HG03575 (cell line): ENCODE measurements around the gene PHLDB3.
"Not testable (repeated sequence)": the region's sequence is repeated elsewhere in the genome, so short reads cannot be mapped to it uniquely, and the experiment has no call there.

Experiments
- ATAC-seq: cut with Tn5 transposase; IDR thresholded peaks from one replicate; pipeline ENCODE4 v1.9.1; 2021; ENCODE audit not compliant: unreplicated experiment, insufficient number of reproducible peaks, low FRiP score; ENCODE audit errors: extremely low read depth

PHLDB3 gene

DNA sequence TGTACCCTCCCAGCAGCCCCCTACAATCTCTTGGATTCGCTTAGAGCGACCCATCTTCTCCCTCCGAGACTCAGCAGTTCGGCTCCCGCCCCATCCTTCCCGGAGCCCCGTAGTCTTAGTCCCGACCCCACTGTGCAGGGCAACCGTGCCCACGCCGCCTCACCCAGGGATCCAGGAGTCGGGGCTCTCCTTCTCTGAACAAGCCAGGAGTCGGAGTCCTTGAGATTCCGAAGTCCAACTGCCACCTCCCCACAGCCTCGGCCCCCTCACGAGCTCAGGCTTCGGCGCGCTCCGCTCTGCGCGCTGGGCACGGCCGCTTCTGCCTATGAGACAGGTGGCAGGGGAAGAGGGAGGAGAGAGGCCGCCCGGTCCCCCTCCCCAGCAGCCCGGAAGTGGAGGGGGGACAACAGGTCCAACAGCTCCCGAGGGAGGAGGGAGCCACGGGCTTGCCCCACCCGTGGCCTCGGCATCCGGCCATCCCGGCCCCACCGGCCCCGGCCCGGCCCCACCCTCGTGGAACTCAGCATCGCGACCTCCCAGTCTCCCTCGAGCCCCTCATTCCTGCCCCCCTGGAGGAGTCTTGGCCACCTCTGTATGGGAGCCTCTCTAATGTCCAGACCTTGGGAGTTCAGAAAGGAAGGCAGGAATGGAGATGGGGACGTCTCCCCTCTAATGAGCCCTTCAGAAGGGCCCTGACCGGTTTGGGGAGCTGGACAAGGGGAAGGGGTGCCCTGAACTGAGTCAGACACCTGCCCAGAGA lies at the start of gene PHLDB3:
Gene PHLDB3 (minus strand): TSS at position 321 of the 760 bp plus-strand sequence. CDS start 628 bp downstream, outside the sequence.
- ATAC-seq: no peak

DNA sequence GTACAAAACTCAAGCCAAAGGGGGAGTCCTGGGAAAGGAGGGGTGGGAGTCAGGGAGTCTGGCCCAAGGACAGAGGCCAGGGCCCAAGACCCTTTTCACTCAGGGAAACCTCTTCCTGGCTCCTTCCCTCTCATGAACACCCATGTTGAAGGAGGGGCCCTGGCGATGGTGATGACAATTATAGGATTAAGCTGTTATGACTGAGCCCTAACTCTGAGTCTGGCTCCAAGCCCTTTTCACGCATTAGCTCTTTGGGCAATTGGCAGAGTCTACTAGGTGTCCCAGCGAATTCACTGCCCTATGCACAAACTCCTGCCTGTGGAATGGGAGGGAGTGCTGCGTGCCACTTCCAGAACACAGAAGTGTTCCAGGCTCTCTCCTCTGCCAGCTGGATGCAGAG lies 49.1 kb upstream of the PHLDB3 start:
- no peak for ATAC-seq

DNA sequence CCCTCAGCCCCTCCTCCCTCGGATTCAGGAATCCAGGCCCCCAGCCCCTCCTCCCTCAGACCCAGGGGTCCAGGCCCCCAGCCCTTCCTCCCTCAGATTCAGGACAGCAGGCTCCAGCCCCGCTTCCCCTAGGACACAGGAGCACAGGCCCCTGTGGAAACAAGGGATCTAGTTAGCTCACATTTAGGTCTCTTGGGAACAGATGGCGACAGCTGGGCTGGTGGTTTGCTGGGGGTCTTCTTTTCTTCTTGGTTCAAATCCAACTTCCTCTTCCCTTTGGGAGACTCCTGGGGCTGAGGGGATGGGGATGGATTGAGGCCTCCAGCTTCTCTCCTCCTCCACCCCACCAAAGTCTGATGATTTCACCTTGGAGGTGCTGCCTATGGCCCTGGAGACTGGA lies 48.1 kb upstream of the PHLDB3 start:
- no peak for ATAC-seq

GRCh38 chr19:43552198-43552450 lies 47.6 kb upstream of the PHLDB3 start:
- no peak for ATAC-seq

DNA sequence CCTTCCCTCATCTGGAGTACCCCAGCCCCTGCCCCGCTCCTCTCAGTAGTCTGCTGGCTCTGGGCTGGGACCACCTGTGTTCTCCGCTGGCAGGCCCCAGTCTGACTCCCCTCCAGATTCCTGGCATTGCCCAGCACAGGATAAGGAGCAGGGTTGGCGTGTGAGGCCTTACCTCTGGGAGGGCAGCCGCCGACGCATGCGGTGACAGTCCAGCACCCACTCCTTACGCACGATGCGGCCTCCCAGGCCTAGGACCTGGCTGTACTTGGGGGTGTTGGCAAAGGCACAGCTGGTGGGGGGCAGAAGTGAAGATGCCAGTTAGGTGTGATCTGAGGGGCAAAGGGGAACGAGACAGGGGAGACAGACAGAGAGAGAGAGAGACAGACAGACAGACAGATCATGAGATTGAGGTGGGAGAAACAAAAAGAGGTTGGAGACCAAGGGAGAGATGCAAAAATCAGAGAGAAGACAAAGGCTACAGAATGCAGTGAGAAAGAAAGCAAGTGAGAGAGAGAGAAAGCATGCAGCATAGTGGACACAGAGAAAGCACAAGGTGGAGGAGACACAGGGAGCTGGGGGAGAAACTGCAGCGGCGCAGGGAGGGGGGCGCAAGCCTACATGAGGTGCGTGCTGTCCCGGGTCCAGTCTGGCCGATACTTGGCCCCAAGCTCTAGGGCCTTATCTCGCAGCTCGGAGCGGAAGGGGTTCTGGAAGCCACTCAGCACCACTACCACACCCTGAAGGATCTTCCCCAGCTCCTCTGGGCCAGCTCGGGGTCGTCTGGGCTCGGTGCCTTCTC lies 47.1 kb upstream of the PHLDB3 start:
- no peak for ATAC-seq

- ATAC-seq: no peak
Observed at GRCh38 chr19:43548706-43549105, 44.2 kb upstream of the PHLDB3 start.

DNA sequence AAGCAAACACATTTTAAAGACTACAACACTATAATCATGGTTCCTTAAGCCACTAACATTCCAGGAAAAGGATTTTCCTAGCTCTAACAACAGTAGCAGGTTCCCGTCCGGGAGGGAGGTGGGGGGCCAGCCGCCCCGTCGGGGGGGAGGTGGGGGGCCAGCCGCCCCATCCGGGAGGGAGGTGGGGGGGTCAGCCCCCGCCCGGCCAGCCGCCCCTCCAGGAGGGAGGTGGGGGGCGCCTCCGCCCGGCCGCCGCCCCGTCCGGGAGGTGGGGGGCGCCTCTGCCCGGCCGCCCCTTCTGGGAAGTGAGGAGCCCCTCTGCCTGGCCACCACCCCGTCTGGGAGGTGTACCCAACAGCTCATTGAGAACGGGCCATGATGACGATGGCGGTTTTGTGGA lies 43.4 kb upstream of the PHLDB3 start:
- not testable (repeated sequence) for ATAC-seq

DNA sequence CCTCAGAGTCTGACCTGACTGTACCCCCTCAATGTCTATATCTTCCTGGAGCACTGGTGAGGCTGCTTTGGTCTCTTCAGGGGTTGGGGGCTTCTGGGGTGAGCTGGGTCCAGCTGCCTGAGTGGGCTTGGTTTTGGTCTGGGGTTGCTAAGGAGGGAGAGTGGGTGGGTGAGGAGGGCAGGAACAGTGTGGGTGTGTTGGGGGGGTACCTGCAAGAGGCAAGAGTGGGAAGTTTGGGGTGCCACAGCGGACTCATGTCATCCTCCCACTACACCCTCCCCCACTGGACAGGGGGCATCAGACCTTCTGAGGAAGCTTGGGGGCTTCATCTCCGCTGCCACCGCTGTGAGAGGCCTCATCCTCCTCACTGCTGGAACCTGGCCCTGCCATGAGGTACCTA lies 42.0 kb upstream of the PHLDB3 start:
- no peak for ATAC-seq

DNA sequence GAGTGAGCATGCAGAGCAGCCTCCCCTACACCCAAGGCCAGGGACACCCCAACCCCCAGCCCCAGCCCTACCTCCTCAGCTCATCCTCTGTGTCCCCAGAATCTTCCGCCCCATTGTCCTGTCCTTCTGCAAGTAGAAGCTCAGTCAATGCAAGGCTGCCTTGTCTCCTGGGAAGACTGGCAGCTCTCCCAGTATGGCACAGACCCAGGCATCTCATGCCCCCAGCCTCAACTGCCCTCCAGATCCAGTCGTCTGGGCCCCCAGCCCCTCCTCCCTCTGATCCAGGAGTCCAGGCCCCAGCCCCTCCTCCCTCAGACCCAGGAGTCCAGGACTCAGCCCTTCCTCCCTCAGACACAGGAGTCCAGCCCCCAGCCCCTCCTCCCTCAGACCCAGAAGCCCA lies 41.4 kb upstream of the PHLDB3 start:
- no peak for ATAC-seq

DNA sequence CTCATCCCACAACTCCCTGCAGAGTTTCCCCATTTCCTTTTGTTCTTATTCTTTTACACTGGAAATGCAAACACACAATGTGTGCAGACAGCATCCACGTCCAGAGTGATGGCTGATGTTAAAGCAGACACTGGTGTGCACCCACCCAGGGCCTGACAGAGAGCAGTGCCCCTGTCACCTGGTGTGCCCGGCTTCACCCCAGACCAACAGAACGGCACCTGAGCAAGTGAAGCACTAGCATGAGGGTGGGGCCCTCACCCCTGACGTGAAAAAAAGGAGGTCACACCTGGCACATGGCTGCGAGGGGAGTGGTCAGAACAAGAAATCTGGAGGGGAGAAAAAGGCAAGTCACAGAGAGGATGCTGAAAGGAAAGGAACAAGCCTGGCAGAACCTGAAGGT lies 40.7 kb upstream of the PHLDB3 start:
- ATAC-seq: no peak

GRCh38 chr19:43544077-43544476 lies 39.5 kb upstream of the PHLDB3 start:
- no peak for ATAC-seq

- ATAC-seq: no peak
Observed at GRCh38 chr19:43541920-43542650, 37.5 kb upstream of the PHLDB3 start.

DNA sequence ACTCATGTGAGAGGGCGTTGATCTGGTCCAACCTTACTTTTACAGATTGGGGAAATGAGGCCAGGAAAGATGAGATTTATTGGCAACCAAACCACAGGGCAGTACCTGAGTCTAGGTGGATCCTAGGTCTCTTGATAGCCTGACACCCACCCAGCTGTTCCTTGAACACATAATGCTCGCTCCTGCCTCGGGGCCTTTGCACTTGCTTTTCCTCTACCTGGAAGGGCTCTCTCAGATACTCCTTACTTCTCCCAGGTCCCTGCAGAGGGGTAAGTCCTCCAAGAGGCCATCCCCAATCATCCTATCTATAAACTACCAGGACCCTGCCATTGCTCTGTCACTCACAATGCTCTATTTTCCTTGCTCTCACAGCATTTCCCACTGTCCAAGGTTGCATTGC lies 35.8 kb upstream of the PHLDB3 start:
- ATAC-seq: no peak

DNA sequence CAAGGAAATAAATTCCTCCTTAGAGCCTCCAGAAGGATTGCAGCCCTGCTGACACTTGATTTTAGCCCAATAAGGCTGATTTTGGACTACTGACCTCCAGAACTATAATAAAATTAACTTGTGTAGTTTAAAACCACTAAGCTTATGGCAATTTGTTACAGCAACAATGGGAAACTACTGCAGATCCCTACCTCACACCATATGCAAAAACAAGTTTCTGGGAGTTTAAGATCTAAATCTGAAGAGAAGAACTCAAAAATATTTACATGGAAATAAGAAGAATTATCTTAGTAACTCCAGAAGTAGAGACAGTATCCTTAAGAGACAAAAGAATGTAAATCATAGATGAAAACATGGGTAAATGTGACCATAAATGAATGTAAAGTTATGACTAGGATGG lies 34.4 kb upstream of the PHLDB3 start:
- no peak for ATAC-seq

DNA sequence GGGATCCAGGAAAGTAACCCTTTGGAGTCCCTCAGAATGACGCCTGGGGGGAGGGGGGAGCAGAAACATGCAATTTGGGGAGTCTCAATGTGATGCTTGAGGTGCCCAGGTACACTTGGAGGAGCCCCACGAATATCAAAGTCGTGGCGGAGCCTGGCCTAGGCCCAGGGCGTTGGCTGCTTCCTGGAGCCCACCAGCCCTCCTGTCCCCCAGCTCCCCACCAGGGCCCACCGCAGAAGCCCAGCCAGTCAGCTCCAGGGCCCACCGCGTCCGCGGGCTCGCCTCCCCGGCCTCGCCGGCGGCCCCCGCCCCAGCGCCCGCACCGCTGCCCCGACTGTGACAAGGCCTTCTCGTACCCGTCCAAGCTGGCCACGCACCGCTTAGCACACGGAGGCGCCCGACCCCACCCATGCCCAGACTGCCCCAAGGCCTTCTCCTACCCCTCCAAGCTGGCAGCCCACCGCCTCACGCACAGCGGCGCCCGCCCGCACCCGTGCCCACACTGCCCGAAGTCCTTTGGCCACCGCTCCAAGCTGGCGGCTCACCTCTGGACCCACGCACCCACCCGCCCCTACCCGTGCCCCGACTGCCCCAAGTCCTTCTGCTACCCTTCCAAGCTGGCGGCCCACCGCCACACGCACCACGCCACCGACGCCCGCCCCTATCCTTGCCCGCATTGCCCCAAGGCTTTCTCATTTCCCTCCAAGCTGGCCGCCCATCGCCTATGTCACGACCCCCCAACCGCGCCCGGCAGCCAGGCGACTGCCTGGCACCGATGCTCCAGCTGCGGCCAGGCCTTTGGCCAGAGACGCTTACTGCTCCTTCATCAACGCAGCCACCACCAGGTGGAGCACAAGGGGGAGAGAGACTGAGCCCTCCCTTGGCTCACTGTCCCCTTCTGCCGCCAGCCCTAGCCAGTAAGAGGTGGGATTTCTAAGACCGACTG lies 30.5 kb upstream of the PHLDB3 start:
- no peak for ATAC-seq

- ATAC-seq: no peak
Observed at GRCh38 chr19:43534305-43534815, 29.8 kb upstream of the PHLDB3 start.

GRCh38 chr19:43533546-43534304 lies 29.2 kb upstream of the PHLDB3 start:
- ATAC-seq: peak; percentile 49

DNA sequence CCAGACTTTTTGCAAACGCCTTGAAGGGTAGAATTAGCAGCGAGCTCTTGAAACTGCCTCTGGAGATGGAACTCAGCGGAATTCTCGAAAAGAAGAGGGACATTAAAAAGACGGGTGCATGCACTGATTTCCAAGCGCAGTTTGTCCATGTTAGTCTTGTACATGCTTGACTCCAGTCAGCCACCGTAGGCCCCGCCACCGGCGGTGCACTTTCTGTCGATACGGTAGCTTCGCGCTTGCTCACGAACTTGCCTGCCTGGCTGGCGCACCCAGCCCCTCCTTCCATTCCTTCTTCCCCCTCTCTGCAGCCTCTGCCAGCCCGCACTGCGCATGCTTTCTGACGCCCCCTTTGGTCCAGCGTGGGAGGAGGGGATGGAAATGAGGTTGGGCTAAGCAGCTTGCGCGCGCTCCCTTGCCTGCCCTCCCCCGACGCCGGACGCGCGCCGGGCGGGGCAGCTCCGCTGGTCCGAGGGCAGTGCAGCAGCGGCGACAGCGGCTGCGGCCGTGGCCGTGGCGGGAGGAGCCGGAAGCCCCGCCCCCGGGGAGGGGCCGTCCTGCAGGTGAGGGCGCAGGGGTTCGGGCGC lies 28.5 kb upstream of the PHLDB3 start, which contains the start of gene ZNF575:
Gene ZNF575 (plus strand): TSS at position 227 of the 584 bp plus-strand sequence. CDS start 1,235 bp downstream, outside the sequence.
- no peak for ATAC-seq
